NOMO-1 treated with DMSO at 0.1 percent for 48 hours (cell line): ENCODE data around the gene KCNQ1.

Source experiments
- DNase-seq: peaks from one replicate; lab custom pipeline; 2025; ENCODE audit not compliant: unreplicated experiment; lab: John Stamatoyannopoulos, UW

KCNQ1 gene

GRCh38 chr11:2507945-2508749 is 63.3 kb downstream of the KCNQ1 start:
- DNase-seq = no peak

GRCh38 chr11:2508793-2509192 is 64.0 kb downstream of the KCNQ1 start:
- no peak for DNase-seq

GRCh38 chr11:2509481-2510001 is 64.7 kb downstream of the KCNQ1 start:
- DNase-seq = no peak

GRCh38 chr11:2510626-2511402 is 66.0 kb downstream of the KCNQ1 start:
- no peak for DNase-seq

GRCh38 chr11:2511421-2512369 is 66.9 kb downstream of the KCNQ1 start:
- DNase-seq = peak; percentile 9

- no peak for DNase-seq
These were observed 67.9 kb downstream of the KCNQ1 start for GRCh38 chr11:2512431-2513407.

- no peak for DNase-seq
These were observed 68.6 kb downstream of the KCNQ1 start for GRCh38 chr11:2513441-2513840.

GRCh38 chr11:2515401-2516275 is 70.8 kb downstream of the KCNQ1 start:
- DNase-seq = no peak

GRCh38 chr11:2516276-2517015 is 71.6 kb downstream of the KCNQ1 start:
- DNase-seq = no peak

GRCh38 chr11:2517016-2517385 is 72.2 kb downstream of the KCNQ1 start:
- no peak for DNase-seq

GRCh38 chr11:2517386-2518064 is 72.7 kb downstream of the KCNQ1 start:
- no peak for DNase-seq

- no peak for DNase-seq
These were observed 73.5 kb downstream of the KCNQ1 start for GRCh38 chr11:2518111-2518982.

- DNase-seq = no peak
These were observed 74.2 kb downstream of the KCNQ1 start for GRCh38 chr11:2518983-2519340.

GRCh38 chr11:2519517-2519861 is 74.7 kb downstream of the KCNQ1 start:
- DNase-seq = no peak

GRCh38 chr11:2519862-2520735 is 75.3 kb downstream of the KCNQ1 start:
- no peak for DNase-seq

GRCh38 chr11:2520736-2521035 is 75.9 kb downstream of the KCNQ1 start:
- DNase-seq = no peak
